Measurements from ENCODE around the gene WDR27. TPM values are rescaled to one million over a fixed set of nuclear protein-coding genes. Genes with fewer than 3 reads are reported as not detected.
A peak's percentile ranks its signal among the peaks of the same experiment; 100 is the strongest.

Gene WDR27
- total and polyA plus RNA-seq, 12 donors, result 3.2 to 12.0 (median 6.6) TPM

DNA sequence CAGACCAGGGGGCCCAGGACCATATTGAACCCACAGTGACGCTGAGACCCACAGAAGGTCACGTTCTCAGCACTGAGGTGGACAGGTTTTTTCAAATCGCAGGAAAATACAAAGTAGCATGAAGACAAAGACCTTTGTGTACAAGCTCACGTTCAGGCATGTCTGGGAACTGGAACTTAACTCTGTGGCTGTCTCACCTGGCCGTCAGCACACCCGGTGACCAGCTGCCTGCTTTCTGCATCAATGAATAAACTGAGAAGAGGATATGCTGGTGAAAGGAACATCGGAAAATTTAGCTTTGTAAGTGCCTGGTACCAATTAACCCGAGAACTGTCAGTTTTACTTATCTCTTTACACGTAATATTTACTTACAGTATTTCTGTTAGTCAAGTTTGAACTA lies 36.5 kb downstream of the WDR27 start:
- ATAC-seq (no peak), DNase-seq (no peak)
- Histone ChIP-seq H3K36me3 (peaks cover 0 to 82% (median 9%) of the 10 kb centered on the region in 9 donors), H3K4me1 (peaks cover 0 to 12% (median 8%) of the 10 kb centered on the region in 9 donors), H3K4me3 (no peak overlapping the region), H3K27ac (no peak overlapping the region), H3K27me3 (no peaks in the 10 kb centered on the region), H3K9me3 (no peaks in the 10 kb centered on the region)
- WGBS, 2 donors, result 85 to 92% methylated on average over 9 of the region's 9 CpGs
- TF ChIP-seq, protein P1, sequence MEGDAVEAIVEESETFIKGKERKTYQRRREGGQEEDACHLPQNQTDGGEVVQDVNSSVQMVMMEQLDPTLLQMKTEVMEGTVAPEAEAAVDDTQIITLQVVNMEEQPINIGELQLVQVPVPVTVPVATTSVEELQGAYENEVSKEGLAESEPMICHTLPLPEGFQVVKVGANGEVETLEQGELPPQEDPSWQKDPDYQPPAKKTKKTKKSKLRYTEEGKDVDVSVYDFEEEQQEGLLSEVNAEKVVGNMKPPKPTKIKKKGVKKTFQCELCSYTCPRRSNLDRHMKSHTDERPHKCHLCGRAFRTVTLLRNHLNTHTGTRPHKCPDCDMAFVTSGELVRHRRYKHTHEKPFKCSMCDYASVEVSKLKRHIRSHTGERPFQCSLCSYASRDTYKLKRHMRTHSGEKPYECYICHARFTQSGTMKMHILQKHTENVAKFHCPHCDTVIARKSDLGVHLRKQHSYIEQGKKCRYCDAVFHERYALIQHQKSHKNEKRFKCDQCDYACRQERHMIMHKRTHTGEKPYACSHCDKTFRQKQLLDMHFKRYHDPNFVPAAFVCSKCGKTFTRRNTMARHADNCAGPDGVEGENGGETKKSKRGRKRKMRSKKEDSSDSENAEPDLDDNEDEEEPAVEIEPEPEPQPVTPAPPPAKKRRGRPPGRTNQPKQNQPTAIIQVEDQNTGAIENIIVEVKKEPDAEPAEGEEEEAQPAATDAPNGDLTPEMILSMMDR (IDR thresholded peaks at IDR 0.05), result no peak
- intact Hi-C loops (cut with DNase I), result no loop called here

DNA sequence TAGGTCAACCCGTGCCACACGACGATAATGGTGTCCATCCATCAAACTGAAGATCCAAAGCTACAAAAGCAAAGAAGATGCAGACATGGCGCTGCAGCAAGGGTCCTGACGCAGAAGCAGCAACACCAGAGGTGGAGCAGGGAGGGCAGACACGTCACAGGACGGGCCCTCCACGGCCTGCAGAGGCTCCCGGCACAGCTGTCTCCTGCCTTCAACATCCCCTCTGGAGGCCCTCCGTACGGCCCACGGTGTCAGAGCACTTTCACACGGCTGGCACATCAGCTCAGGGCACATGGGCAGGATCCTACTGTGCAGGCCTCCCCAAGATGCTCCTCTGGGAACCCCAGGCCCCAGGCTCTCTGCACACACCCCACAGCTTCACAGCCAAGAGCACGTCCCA lies 37.6 kb downstream of the WDR27 start:
- no peak for DNase-seq
- intact Hi-C loops (cut with DNase I), result no loop called here
- 94 to 95% methylated on average over 14 of the region's 14 CpGs for WGBS, 2 donors
- no peak overlapping the region for H3K27ac ChIP-seq
- peaks cover 0 to 85% (median 9%) of the 10 kb centered on the region in 9 donors for H3K36me3 ChIP-seq
- no peaks in the 10 kb centered on the region for H3K9me3 ChIP-seq
- H3K27me3 ChIP-seq, result no peaks in the 10 kb centered on the region
- TF ChIP-seq, protein P1 (IDR thresholded peaks at IDR 0.05), result no peak
- peaks cover 0 to 6% (median 2%) of the 10 kb centered on the region in 9 donors for H3K4me1 ChIP-seq
- H3K4me3 ChIP-seq, result no peak overlapping the region
- peak in 1 of 8 donors; percentile 50 for ATAC-seq

DNA sequence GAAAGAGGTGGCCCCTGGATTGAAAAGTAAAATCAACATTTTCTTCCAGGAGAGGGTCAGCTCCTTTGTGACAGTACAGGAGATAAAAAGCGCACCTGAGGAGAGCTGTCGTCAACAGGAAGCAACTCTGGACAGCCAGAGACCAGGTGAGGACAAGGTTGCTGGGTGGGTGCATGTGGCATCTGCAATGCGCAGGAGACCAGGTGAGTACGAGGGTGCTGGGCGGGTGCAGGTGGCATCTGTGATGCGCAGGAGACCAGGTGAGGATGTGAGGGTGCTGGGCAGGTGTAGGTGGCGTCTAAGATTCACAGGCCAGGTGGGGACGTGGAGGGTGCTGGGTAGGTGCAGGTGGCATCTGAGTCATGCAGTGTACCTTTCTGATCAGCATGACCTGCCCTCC lies 38.4 kb downstream of the WDR27 start:
- no peaks in the 10 kb centered on the region for H3K27me3 ChIP-seq
- no peaks in the 10 kb centered on the region for H3K9me3 ChIP-seq
- no peak overlapping the region for H3K4me3 ChIP-seq
- ATAC-seq (no peak), DNase-seq (no peak)
- 88 to 95% methylated on average over 8 of the region's 8 CpGs for WGBS, 2 donors
- peaks cover 0 to 85% (median 9%) of the 10 kb centered on the region in 9 donors for H3K36me3 ChIP-seq
- no peaks in the 10 kb centered on the region for H3K4me1 ChIP-seq
- TF ChIP-seq, protein P1 (IDR thresholded peaks at IDR 0.05), result no peak
- no peak overlapping the region for H3K27ac ChIP-seq
- intact Hi-C loops (cut with DNase I), result no loop called here

DNA sequence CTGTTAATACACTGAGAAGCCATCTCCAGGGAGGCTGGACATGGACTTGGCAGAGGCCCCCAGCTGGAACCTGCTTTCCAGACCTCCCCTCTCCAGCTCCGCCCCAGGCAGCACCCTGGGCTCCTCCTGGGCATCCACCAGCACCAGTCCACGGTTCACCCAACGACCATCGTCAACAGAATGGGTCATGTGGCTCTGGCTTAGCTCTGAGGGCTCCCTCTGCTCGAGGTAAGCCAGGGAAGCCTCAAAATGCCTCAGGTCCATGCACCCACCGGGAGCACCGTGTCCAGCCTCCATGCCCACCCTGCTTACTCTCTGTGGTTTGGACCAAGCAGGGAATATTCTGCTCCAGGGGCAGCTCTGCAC lies 40.5 kb downstream of the WDR27 start:
- WGBS, 2 donors, result 96% methylated on average over 7 of the region's 7 CpGs
- DNase-seq (no peak), ATAC-seq (no peak)
- no peaks in the 10 kb centered on the region for H3K4me1 ChIP-seq
- H3K4me3 ChIP-seq, result no peak overlapping the region
- intact Hi-C loops (cut with DNase I), result no loop called here
- TF ChIP-seq, protein P1 (IDR thresholded peaks at IDR 0.05), result no peak
- no peak overlapping the region for H3K27ac ChIP-seq
- H3K9me3 ChIP-seq, result no peaks in the 10 kb centered on the region
- H3K36me3 ChIP-seq, result peaks cover 0 to 85% (median 9%) of the 10 kb centered on the region in 9 donors
- H3K27me3 ChIP-seq, result no peaks in the 10 kb centered on the region

Measured in heart right ventricle (tissue), 16 donors.